Effector CD4-positive, alpha-beta T cell (primary cell): ENCODE results near the gene CHCHD10.
A peak's percentile ranks its signal among the peaks of the same experiment; 100 is the strongest.

Experiments
- DNase-seq: peaks from one replicate; pipeline ENCODE4 v3.0.0-alpha.2; 2020

Gene CHCHD10

DNA sequence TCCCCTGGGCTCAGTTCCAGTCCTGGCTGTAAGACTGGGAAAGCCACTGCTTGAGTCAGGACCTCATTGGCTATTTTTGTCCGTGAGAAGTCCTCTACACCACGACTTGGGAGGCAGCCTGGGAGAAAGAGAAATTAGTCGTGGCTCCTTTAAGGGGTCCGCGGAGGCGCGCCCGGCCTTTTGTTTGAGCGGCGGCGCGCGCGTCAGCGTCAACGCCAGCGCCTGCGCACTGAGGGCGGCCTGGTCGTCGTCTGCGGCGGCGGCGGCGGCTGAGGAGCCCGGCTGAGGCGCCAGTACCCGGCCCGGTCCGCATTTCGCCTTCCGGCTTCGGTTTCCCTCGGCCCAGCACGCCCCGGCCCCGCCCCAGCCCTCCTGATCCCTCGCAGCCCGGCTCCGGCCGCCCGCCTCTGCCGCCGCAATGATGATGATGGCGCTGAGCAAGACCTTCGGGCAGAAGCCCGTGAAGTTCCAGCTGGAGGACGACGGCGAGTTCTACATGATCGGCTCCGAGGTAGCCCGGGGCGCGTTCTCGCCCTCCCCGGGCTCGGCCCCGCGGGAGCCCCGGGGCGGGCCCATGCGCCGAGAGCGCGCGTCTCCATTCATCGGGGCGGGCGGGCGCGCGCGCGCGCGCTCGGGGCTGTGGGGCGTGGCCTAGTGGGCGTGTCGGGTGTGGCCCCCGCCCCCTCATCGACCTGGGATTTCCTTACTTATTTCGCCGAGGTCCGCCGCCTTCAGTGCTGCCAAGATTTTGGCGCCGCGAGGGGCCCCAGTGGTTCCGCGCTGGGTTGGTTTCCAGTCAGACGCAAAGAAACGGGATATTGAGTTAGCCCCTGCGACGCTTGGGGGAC lies 19.2 kb upstream of the CHCHD10 start, which contains the start of gene SMARCB1:
SMARCB1 (plus strand) TSS at position 215 of the 848 bp plus-strand sequence; CDS start at position 419, 204 bp downstream.
- peak; percentile 84 for DNase-seq

DNA sequence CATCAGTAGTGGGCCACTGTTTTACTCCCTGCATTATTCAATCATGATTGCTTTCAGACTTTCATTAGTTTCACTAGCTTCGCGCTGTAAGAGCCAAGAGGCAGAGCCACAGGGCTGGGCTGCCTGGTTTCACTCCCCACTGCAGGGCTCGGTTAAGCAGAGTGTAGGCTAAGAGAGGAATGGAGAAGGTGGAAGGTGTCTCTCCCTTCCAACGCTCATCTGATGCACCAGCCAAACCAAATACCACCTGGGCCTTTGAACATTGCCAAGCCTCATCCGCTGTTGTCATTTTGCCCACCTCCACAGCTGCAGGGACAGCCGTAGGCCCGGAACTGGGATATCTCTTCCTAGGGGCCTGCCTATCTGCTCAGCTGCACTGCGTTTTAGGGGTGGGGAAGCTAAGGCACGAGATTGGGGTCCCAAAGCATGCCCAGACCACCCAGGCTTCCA lies 18.5 kb upstream of the CHCHD10 start:
- no peak for DNase-seq

GRCh38 chr22:23784215-23784732 lies 16.5 kb upstream of the CHCHD10 start:
- no peak for DNase-seq

DNA sequence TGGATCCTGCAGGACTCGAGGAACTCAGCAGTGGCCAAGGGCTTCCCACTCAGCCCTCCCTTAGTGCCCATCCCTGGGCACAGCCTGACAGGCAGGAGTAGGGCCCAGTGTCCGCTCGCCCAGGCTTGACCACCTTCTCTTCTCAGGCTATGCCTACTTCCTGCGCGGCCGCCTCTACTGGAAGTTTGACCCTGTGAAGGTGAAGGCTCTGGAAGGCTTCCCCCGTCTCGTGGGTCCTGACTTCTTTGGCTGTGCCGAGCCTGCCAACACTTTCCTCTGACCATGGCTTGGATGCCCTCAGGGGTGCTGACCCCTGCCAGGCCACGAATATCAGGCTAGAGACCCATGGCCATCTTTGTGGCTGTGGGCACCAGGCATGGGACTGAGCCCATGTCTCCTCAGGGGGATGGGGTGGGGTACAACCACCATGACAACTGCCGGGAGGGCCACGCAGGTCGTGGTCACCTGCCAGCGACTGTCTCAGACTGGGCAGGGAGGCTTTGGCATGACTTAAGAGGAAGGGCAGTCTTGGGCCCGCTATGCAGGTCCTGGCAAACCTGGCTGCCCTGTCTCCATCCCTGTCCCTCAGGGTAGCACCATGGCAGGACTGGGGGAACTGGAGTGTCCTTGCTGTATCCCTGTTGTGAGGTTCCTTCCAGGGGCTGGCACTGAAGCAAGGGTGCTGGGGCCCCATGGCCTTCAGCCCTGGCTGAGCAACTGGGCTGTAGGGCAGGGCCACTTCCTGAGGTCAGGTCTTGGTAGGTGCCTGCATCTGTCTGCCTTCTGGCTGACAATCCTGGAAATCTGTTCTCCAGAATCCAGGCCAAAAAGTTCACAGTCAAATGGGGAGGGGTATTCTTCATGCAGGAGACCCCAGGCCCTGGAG lies 15.7 kb upstream of the CHCHD10 start:
- DNase-seq, result no peak

DNA sequence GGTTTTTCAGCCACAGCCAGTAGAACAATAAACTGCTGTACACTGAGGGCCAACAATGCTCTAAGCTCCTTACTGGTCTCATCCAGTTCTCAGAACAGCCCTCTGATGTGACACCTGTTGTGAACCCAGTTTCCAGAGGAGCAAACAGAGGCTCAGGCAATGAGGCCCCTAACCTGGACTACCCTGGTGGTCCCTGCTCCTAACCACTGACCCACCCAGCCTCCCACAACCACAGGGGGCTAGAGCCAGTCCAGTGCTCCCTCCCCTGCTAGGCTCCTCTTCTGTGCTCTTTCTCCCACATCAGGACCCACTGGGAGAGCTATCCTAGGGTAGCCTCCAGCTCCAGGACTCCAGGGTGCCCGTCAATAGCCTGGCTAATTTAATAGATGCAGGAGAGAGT lies 14.9 kb upstream of the CHCHD10 start:
- DNase-seq, result no peak

- DNase-seq, result no peak
These were observed 14.5 kb upstream of the CHCHD10 start for GRCh38 chr22:23782252-23782651.

GRCh38 chr22:23781511-23782183 lies 13.9 kb upstream of the CHCHD10 start:
- DNase-seq, result no peak

DNA sequence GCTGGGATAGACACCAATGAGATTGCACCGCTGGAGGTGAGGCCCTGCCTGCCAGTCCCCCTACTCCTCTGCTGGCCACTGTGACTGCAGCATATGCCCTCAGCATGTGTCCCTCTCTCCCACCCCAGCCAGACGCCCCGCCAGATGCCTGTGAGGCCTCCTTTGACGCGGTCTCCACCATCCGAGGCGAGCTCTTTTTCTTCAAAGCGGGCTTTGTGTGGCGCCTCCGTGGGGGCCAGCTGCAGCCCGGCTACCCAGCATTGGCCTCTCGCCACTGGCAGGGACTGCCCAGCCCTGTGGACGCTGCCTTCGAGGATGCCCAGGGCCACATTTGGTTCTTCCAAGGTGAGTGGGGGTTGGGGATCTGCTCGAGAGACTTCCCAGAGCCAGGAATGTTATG lies 13.3 kb upstream of the CHCHD10 start:
- no peak for DNase-seq

DNA sequence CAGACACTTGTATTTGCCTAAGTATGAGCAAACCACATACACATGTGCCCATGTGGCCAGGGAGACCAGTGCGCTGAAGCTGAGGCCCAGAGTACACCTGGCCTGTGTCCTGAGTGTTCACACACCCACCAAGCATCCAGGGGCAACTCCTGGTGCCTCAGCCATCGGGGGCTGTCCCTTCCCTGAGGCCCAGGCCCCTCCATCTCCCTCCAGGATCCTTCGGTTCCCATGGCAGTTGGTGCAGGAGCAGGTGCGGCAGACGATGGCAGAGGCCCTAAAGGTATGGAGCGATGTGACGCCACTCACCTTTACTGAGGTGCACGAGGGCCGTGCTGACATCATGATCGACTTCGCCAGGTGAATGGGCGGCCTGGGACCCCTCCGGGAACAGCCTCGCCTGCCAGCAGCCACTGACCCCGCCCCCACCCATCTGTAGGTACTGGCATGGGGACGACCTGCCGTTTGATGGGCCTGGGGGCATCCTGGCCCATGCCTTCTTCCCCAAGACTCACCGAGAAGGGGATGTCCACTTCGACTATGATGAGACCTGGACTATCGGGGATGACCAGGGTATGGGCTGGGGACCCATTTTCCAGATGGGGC lies 12.5 kb upstream of the CHCHD10 start:
- DNase-seq, result no peak

- DNase-seq, result no peak
These were observed 12.0 kb upstream of the CHCHD10 start for GRCh38 chr22:23779731-23780130.

GRCh38 chr22:23779083-23779482 lies 11.3 kb upstream of the CHCHD10 start:
- DNase-seq, result no peak

GRCh38 chr22:23778577-23778900 lies 10.8 kb upstream of the CHCHD10 start:
- DNase-seq, result no peak

DNA sequence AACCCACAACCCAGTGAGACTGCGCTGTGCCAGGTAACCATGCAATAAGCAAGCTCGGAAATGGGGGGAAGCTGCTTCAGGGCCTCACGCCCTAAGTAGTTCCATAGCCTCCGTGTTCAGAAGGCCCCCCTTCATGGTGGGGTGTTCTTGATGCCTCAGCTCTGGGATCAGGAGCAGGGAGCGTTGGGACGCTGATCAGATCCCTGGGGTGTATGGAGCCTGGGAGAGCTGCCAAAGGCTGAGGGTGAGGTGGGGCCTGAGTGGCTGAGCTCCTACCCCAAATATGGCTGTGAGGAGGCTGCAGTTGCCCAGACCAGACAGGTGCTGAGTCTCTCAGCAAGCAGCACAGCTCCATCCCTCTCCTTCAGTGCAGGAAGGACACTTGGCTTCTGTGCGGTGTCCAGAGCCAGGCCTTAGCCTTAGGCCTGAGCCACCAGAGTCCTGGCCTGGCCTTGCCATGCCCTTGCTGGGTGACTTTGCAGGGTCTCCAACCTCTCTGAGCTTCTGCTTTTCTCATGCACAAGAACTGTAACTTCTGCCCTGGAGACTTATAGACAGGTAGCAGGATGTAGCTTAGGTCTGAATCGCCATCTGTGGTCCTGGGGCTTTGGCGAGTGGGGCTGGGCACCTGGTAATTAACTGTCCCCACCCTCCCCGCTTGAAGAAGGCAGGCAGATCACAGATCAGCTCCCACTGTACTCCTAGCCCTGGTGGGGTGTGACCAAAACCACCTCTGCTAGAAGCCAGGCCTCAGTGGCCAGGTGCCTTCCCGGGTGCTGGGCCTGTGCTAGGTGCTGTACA lies 10.2 kb upstream of the CHCHD10 start:
- DNase-seq, result no peak

DNA sequence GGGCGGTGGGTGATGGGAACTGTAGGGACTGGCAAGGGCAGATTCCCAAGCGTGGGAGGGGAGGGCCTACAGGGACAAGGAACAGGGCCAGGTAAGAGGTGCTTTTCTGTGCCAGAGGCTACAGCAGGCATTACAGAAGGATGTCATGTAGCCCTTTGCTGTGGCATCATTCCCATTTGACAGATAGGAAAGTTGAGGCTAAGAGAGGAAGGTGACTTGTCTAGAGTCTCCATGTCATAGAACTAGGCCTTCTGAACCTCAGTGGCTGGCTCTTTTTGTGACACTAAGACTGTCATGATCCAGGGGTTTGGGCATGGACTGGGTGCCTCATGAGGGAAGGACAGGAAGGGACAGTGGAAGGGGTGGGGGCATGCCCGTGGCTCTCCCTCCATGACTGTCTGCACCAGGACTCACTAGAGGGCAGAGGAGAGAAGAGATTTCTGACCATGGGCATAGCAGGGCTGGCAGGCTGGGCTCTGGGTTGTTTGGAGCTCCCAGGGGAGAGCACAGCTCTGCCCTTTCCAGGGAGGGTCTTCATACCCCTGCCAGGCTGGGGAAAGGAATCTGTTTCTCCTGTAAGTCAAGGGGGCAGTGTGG lies 8.1 kb upstream of the CHCHD10 start:
- DNase-seq, result no peak

DNA sequence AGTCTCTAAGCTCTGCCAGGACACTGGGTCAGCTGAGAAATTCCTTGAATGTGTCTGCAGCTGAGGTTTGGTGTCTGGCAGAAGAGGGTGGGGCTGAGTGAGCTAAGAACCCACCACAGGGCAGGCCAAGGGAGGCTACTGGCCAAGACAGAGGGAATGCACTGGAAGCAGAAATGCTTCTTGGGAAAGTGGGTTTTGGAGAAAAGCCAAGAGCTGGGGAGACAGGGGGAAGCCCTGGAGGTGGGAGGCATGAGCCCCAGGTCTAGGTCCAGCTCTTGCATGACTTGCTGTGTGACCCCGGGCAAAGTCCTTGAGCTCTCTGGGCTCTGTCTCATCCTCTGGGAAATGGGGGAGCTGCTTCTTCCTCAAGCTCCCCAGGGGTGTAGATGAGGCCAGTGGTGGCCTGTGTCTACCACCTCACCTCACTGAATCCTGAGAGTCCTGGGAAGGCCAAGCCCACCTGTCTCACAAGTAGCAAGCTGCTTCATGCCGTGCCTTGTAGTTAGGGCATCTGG lies 7.2 kb upstream of the CHCHD10 start:
- no peak for DNase-seq

DNA sequence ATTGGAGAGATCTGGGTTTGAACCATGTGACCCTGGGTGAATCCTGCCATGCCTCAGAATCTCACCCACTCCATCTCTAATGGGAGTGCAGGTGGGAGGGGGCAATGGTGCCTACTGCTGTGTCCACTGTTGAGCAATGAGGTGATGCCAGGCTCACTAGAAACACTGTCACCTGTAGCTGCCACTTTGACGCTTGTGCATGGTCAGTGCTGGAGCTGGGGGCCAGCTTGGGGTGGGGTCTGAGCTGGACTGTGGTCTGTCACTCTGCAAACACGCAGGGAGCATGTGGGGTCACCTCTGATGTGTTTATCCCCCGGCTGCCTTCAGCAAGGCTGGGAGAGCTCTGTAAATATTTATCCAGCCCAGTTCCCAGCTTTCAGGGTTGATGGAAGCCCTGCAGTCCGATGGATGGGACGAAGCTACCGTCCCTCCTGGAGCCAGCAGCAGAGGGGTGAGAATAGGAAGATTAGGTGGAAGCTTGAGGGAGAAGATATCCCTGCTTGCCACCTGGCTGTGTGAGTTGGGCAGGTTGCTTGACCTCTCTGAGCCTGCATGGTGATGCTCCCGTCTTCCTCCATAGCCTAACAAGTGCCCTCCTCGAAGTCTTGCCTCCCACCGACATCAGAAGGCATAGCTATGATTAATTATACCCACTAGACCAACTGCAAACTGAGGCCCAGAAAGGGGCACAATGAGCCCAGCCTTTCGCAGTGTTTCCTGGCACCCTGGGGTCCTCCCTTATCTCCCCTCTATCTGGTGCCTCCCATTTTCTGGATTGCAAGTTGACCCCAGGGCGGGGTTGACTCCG lies 6.5 kb upstream of the CHCHD10 start:
- no peak for DNase-seq

GRCh38 chr22:23773483-23774113 lies 5.8 kb upstream of the CHCHD10 start:
- no peak for DNase-seq

DNA sequence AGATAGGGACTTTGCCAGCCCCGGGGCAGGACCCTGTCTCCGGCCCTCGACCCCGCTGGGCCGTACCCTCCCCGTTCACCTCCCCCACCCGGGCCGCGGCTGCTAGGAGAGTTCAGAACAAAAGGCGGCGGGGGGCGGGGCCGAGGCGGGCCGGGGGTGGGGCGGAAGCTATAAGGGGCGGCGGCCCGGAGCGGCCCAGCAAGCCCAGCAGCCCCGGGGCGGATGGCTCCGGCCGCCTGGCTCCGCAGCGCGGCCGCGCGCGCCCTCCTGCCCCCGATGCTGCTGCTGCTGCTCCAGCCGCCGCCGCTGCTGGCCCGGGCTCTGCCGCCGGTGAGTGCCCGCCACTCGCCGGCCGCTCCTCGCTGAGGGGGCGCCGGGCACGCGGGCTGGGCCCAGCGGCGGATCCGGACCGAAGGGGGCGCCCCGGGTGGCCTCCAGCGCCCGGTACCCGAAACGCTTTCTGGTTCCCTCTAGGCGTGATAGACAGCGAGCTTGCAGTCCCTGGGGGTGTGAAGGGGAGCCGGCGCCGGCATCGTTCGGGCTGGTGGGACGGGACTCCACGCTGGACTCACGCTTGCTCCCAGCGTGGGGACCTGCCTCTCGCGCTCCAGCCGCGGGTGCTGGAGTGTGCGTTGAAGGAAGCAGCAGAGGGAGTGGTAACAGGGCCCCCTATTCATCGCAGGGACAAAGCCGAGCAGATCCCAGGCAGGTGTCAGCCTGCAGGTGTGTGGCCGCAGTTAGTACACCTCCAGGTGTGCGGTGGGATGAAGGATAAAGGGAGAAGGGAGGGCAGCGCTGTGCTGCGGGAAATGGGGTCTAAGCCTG lies 5.1 kb upstream of the CHCHD10 start, which contains the start of gene MMP11:
MMP11 (plus strand) TSS at position 201 of the 825 bp plus-strand sequence; CDS start at position 223, 22 bp downstream.
- DNase-seq, result peak; percentile 47

DNA sequence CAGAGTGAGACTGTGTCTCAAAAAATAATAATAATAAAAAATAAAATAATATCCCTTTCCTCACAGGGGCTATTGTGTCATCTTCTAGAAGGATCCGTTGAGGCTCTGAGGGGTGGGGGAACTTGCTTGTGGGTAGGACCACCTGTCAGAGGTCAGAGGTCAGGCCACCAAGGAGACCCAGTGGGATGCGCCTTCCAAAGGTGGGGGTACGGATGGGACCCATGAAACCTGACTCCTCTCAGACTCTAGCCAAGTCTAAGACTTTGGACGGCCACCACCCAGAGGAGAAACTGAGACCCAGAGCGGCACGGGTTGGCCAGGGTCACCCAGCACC lies 4.5 kb upstream of the CHCHD10 start:
- DNase-seq, result no peak
